GM12801 (cell line): Measurements from ENCODE around the gene THSD7B.

Source experiments
- TF ChIP-seq, protein P1 (sequence below): IDR thresholded peaks from one replicate; pipeline ENCODE4 v1.5.1; 2011; ENCODE audit warnings: control low read depth; ENCODE audit not compliant: insufficient read length; ENCODE audit errors: extremely low read depth

THSD7B gene

DNA sequence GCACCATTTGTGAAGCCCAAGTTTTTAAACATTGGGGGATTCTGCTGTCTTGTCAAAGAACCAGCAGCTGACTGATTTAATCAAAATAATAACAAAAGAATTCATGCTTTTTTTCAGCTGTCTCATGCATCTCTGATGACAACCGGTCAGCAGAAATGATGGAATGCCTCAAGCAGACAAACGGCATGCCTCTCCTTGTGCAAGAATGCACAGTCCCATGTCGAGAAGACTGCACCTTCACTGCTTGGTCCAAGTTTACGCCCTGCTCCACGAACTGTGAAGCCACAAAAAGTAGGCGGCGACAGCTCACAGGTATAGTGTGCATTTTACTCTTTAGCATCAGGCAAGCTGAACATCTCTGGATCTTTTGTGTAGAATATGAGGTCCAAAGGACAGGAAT is 640.2 kb downstream of the THSD7B start:
- TF ChIP-seq, protein P1, sequence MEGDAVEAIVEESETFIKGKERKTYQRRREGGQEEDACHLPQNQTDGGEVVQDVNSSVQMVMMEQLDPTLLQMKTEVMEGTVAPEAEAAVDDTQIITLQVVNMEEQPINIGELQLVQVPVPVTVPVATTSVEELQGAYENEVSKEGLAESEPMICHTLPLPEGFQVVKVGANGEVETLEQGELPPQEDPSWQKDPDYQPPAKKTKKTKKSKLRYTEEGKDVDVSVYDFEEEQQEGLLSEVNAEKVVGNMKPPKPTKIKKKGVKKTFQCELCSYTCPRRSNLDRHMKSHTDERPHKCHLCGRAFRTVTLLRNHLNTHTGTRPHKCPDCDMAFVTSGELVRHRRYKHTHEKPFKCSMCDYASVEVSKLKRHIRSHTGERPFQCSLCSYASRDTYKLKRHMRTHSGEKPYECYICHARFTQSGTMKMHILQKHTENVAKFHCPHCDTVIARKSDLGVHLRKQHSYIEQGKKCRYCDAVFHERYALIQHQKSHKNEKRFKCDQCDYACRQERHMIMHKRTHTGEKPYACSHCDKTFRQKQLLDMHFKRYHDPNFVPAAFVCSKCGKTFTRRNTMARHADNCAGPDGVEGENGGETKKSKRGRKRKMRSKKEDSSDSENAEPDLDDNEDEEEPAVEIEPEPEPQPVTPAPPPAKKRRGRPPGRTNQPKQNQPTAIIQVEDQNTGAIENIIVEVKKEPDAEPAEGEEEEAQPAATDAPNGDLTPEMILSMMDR: no peak

- TF ChIP-seq, protein P1: no peak
Observed at GRCh38 chr2:137411585-137411984, 646.2 kb downstream of the THSD7B start.

- TF ChIP-seq, protein P1: no peak
Observed at GRCh38 chr2:137420744-137421143, 655.4 kb downstream of the THSD7B start.

DNA sequence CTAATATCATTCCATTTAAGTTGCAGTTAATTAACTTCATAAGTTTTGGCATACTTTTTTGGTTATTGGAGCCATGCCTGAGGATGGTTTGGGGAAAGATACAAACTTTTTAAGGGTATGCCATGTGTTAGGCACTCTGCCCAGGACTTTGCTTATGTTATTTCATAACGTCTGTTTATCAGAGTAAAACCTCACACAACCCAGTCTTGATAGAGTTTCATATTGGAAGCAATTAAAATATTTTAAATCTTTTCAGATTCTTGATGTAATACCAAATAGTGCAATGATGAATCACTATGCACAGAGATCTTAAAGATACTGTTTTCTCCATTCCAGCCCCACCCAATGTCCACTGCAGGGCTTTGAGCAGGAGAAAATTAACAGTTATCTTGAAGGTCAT is 669.8 kb downstream of the THSD7B start:
- TF ChIP-seq, protein P1: no peak

DNA sequence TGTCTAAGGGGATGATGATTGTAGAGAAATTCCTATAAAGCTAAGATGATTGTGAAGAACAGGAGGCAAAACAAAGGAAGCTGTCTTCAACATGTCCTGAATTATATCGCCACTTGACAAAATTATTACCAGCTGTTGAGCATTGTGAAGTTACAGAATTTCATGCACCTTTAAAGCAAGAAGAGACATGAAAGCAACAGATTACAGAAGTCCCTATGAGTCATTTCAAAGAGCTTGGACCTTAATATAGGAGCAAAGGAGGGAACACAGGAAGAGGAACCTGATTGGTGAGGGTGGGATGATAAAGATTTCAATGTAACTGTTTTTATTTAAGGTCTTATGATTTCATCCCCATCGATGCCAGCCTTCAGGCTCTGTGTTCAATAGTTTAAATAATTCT is 672.0 kb downstream of the THSD7B start:
- TF ChIP-seq, protein P1: no peak

DNA sequence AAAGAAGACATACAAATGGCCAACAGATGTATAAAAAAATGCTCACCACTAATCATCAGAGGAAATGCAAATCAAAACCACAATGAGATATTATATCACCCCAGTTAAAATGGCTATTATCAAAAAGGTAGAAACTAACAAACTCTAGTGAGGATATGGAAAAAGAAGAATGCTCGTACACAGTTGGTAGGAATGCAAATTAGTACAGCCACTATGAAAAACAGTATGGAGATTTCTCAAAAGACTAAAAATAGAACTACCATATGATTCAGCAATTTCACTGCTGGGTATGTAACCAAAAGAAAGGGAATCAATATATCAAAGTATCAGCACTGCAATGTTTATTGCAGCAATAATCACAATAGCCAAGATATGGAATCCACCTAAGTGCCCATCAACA is 679.6 kb downstream of the THSD7B start:
- TF ChIP-seq, protein P1: no peak

DNA sequence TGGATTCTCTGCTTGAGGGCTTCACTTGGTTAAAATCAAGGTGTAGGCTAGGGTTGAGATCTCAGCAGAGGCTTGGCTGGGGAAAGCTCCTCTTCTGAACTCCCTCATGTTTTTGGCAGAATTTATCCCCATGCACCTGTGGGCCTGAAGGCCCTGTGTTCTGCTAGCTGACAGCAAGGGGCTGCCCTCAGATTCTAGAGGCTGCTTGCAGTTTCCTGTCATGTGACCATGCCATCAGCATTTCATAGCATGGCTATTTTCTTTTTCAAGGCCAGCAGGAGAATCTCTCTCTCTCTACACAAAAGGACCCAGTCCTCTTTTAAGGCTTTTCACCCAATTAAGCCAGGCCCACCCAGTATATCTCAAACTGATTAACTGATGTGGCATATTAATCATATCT is 684.1 kb downstream of the THSD7B start:
- TF ChIP-seq, protein P1: no peak

DNA sequence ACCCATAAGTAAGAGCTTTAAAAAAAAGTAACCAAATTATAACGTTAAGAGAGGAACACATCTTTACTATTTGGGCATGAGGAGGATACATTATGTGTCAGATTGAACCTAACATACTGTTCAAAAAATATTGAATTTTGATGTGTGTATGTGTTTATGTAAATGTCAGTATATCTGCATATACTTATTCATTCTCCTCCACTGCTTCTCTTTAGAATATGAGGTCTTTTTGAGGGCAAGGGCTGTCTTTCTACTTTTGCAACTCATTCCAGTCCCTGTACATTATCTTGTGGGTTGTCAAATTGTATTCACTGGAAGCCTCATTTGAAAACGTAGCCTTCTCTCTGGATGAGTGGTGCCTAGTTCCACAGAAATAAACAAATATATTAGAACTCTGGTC is 689.5 kb downstream of the THSD7B start:
- TF ChIP-seq, protein P1: no peak
